ENCODE data around the gene POLG2. TPM values are rescaled to one million over a fixed set of nuclear protein-coding genes. Genes with fewer than 3 reads are reported as not detected.

The POLG2 gene
- total RNA-seq, 1 experiment from 2014 or later = 42.7 TPM

DNA sequence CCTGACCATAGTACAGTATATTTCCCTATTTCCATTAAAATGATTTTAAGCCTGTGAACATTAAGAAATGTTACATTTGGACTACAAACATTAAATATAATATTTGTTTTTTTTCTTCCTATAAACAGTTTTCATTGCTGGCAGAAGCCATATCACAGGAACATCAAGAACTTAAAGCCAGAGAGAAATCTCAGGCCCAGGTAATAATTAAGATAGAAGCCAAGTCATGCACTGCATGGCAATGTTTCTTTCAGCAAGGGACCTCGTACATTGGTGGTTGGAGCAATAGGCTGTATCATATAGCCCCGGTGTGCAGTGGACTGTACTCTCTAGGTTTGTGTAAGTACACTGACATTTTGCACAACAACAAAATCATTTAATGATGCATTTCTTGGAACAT is 40.1 kb upstream of the POLG2 start:
- DNase-seq (ENCODE audit: low spot score) = no peak
- H3K36me3 Mint-ChIP-seq = peaks cover 54% of the 10 kb centered on the region
- ATAC-seq = no peak
- no peaks in the 10 kb centered on the region for H3K9me3 Mint-ChIP-seq
- no peaks in the 10 kb centered on the region for H3K27me3 Mint-ChIP-seq (ENCODE audit: low read depth)
- H3K4me3 Mint-ChIP-seq = no peak overlapping the region
- ChIA-PET POLR2A (no interaction called here), CTCF (no interaction called here)
- TF ChIP-seq, protein P1, sequence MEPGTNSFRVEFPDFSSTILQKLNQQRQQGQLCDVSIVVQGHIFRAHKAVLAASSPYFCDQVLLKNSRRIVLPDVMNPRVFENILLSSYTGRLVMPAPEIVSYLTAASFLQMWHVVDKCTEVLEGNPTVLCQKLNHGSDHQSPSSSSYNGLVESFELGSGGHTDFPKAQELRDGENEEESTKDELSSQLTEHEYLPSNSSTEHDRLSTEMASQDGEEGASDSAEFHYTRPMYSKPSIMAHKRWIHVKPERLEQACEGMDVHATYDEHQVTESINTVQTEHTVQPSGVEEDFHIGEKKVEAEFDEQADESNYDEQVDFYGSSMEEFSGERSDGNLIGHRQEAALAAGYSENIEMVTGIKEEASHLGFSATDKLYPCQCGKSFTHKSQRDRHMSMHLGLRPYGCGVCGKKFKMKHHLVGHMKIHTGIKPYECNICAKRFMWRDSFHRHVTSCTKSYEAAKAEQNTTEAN (CRISPR knock-in tag; IDR thresholded peaks at IDR 0.05) = no peak
- TF ChIP-seq ZNF396 (CRISPR knock-in tag; IDR thresholded peaks at IDR 0.05; ENCODE audit: borderline replicate concordance) (no peak), GTF2I (CRISPR knock-in tag; conservative IDR thresholded peaks at IDR 0.05) (no peak)
- H3K27ac Mint-ChIP-seq = no peak overlapping the region
- no peaks in the 10 kb centered on the region for H3K4me1 Mint-ChIP-seq

DNA sequence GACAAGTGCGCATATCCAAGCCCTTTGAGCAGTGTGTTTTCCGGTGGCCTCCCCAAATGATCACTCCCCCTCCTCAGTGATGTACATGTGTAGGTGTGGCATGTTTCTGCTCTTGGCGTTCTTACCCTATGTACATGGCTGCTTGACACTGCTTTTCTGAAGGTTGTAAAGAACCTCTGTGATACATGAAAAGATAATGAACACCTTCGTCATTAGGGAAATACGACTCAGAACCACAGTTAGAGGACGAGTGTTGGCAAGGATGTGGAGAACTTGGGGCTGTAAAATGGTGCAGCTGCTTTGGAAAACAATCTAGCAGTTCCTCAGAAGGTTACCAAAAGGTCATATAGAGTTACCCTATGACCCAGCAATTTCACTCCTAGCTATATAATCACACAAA is 38.5 kb upstream of the POLG2 start:
- POLR2A ChIA-PET = interaction anchor here (1.1 kb wide), 1 partner anchor 114 kb away, joined by 3 read pairs; no protein-coding TSS in a partner anchor
- ATAC-seq (no peak), DNase-seq (ENCODE audit: low spot score) (no peak)
- Mint-ChIP-seq H3K4me3 (no peak overlapping the region), H3K27me3 (ENCODE audit: low read depth) (no peaks in the 10 kb centered on the region), H3K4me1 (no peaks in the 10 kb centered on the region), H3K9me3 (no peaks in the 10 kb centered on the region), H3K36me3 (peaks cover 64% of the 10 kb centered on the region), H3K27ac (no peak overlapping the region)
- CTCF ChIA-PET = interaction anchor here (0.5 kb wide), 1 partner anchor 12 kb away, joined by 3 read pairs; no protein-coding TSS in a partner anchor
- no peak for TF ChIP-seq HMGA2 (CRISPR knock-in tag; IDR thresholded peaks at IDR 0.05)
- TF ChIP-seq GABPB1 (CRISPR knock-in tag; IDR thresholded peaks at IDR 0.05) = no peak
- TF ChIP-seq SMAD4 (CRISPR knock-in tag; IDR thresholded peaks at IDR 0.05) = no peak
- TF ChIP-seq ZNF263 (CRISPR knock-in tag; IDR thresholded peaks at IDR 0.05; ENCODE audit: low read depth) = no peak
- TF ChIP-seq, protein P2, sequence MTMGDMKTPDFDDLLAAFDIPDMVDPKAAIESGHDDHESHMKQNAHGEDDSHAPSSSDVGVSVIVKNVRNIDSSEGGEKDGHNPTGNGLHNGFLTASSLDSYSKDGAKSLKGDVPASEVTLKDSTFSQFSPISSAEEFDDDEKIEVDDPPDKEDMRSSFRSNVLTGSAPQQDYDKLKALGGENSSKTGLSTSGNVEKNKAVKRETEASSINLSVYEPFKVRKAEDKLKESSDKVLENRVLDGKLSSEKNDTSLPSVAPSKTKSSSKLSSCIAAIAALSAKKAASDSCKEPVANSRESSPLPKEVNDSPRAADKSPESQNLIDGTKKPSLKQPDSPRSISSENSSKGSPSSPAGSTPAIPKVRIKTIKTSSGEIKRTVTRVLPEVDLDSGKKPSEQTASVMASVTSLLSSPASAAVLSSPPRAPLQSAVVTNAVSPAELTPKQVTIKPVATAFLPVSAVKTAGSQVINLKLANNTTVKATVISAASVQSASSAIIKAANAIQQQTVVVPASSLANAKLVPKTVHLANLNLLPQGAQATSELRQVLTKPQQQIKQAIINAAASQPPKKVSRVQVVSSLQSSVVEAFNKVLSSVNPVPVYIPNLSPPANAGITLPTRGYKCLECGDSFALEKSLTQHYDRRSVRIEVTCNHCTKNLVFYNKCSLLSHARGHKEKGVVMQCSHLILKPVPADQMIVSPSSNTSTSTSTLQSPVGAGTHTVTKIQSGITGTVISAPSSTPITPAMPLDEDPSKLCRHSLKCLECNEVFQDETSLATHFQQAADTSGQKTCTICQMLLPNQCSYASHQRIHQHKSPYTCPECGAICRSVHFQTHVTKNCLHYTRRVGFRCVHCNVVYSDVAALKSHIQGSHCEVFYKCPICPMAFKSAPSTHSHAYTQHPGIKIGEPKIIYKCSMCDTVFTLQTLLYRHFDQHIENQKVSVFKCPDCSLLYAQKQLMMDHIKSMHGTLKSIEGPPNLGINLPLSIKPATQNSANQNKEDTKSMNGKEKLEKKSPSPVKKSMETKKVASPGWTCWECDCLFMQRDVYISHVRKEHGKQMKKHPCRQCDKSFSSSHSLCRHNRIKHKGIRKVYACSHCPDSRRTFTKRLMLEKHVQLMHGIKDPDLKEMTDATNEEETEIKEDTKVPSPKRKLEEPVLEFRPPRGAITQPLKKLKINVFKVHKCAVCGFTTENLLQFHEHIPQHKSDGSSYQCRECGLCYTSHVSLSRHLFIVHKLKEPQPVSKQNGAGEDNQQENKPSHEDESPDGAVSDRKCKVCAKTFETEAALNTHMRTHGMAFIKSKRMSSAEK (CRISPR knock-in tag; IDR thresholded peaks at IDR 0.05; ENCODE audit: borderline replicate concordance) = no peak
- no peak for TF ChIP-seq GRHL2 (CRISPR knock-in tag; IDR thresholded peaks at IDR 0.05; ENCODE audit: insufficient replicate concordance, severe bottlenecking)
- TF ChIP-seq, protein P3, sequence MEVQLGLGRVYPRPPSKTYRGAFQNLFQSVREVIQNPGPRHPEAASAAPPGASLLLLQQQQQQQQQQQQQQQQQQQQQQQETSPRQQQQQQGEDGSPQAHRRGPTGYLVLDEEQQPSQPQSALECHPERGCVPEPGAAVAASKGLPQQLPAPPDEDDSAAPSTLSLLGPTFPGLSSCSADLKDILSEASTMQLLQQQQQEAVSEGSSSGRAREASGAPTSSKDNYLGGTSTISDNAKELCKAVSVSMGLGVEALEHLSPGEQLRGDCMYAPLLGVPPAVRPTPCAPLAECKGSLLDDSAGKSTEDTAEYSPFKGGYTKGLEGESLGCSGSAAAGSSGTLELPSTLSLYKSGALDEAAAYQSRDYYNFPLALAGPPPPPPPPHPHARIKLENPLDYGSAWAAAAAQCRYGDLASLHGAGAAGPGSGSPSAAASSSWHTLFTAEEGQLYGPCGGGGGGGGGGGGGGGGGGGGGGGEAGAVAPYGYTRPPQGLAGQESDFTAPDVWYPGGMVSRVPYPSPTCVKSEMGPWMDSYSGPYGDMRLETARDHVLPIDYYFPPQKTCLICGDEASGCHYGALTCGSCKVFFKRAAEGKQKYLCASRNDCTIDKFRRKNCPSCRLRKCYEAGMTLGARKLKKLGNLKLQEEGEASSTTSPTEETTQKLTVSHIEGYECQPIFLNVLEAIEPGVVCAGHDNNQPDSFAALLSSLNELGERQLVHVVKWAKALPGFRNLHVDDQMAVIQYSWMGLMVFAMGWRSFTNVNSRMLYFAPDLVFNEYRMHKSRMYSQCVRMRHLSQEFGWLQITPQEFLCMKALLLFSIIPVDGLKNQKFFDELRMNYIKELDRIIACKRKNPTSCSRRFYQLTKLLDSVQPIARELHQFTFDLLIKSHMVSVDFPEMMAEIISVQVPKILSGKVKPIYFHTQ (CRISPR knock-in tag; IDR thresholded peaks at IDR 0.05) = no peak
- TF ChIP-seq SMAD3 (CRISPR knock-in tag; IDR thresholded peaks at IDR 0.05; ENCODE audit: borderline replicate concordance) = no peak
- TF ChIP-seq EMX1 (CRISPR knock-in tag; IDR thresholded peaks at IDR 0.05) = no peak
- no peak for TF ChIP-seq CREB1 (CRISPR knock-in tag; IDR thresholded peaks at IDR 0.05)
- no peak for TF ChIP-seq MYBL2 (CRISPR knock-in tag; IDR thresholded peaks at IDR 0.05)
- no peak for TF ChIP-seq TCF7 (CRISPR knock-in tag; IDR thresholded peaks at IDR 0.05; ENCODE audit: low read depth)
- TF ChIP-seq, protein P4, sequence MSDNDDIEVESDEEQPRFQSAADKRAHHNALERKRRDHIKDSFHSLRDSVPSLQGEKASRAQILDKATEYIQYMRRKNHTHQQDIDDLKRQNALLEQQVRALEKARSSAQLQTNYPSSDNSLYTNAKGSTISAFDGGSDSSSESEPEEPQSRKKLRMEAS (CRISPR knock-in tag; IDR thresholded peaks at IDR 0.05) = no peak
- no peak for TF ChIP-seq ZNF138 (CRISPR knock-in tag; conservative IDR thresholded peaks at IDR 0.05)
